ENCODE results near the gene ASTN2. TPM values are rescaled to one million over a fixed set of nuclear protein-coding genes. Genes with fewer than 3 reads are reported as not detected.

Gene ASTN2
- total RNA-seq, 1 donor, result 5.6 TPM

GRCh38 chr9:116817762-116818161 lies 597.1 kb downstream of the ASTN2 start:
- TF ChIP-seq CTCF (IDR thresholded peaks at IDR 0.05; ENCODE audit: insufficient read depth, low read length), result no peak
- no peak for DNase-seq (ENCODE audit: low read depth)
- no peak overlapping the region for H3K4me3 ChIP-seq (ENCODE audit: low read depth, low read length)

GRCh38 chr9:116816484-116816883 lies 598.4 kb downstream of the ASTN2 start:
- H3K4me3 ChIP-seq (ENCODE audit: low read depth, low read length), result no peak overlapping the region
- no peak for DNase-seq (ENCODE audit: low read depth)
- TF ChIP-seq CTCF (IDR thresholded peaks at IDR 0.05; ENCODE audit: insufficient read depth, low read length), result no peak

GRCh38 chr9:116815835-116816234 lies 599.0 kb downstream of the ASTN2 start:
- TF ChIP-seq CTCF (IDR thresholded peaks at IDR 0.05; ENCODE audit: insufficient read depth, low read length), result no peak
- DNase-seq (ENCODE audit: low read depth), result no peak
- no peak overlapping the region for H3K4me3 ChIP-seq (ENCODE audit: low read depth, low read length)

GRCh38 chr9:116813031-116813300 lies 601.9 kb downstream of the ASTN2 start:
- no peak for TF ChIP-seq CTCF (IDR thresholded peaks at IDR 0.05; ENCODE audit: insufficient read depth, low read length)
- DNase-seq (ENCODE audit: low read depth), result no peak
- no peak overlapping the region for H3K4me3 ChIP-seq (ENCODE audit: low read depth, low read length)

- no peak overlapping the region for H3K4me3 ChIP-seq (ENCODE audit: low read depth, low read length)
- DNase-seq (ENCODE audit: low read depth), result no peak
- TF ChIP-seq CTCF (IDR thresholded peaks at IDR 0.05; ENCODE audit: insufficient read depth, low read length), result no peak
These were observed 602.4 kb downstream of the ASTN2 start for GRCh38 chr9:116812231-116813030.

- no peak for DNase-seq (ENCODE audit: low read depth)
- no peak for TF ChIP-seq CTCF (IDR thresholded peaks at IDR 0.05; ENCODE audit: insufficient read depth, low read length)
- H3K4me3 ChIP-seq (ENCODE audit: low read depth, low read length), result no peak overlapping the region
These were observed 605.2 kb downstream of the ASTN2 start for GRCh38 chr9:116809656-116810055.

GRCh38 chr9:116806075-116806474 lies 608.8 kb downstream of the ASTN2 start:
- peak; percentile 3 for DNase-seq (ENCODE audit: low read depth)
- H3K4me3 ChIP-seq (ENCODE audit: low read depth, low read length), result no peak overlapping the region
- no peak for TF ChIP-seq CTCF (IDR thresholded peaks at IDR 0.05; ENCODE audit: insufficient read depth, low read length)

All from fibroblast of the aortic adventitia (primary cell).